ENCODE data around the gene PPP6R1. TPM values are rescaled to one million over a fixed set of nuclear protein-coding genes. Genes with fewer than 3 reads are reported as not detected.

Gene PPP6R1
- total RNA-seq, 1 experiment from 2014 or later: 172 TPM

DNA sequence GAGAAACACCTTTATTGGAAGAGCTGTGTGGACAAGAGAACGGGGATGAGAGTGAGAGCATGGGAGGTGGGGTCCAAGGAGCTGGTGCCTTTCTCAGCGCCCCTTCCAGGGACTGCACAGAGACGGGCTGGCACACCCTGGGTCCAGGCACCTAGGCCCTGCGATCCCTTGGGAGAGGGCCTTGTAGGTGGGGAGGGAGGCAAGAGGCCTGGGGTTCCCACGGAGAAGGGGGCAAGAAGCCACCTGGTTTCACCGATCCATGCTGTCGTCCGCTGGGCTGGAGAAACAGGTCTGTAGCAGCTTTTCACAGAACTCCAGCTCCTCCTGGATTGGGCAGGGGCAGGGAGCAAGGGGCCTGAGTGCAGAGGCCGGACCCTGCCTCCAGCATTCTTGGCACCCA is 3.5 kb upstream of the PPP6R1 start:
- no peak overlapping the region for H3K4me3 ChIP-seq (ENCODE audit: low read depth in 2 of 2, low read length in 2 of 2)
- no peaks in the 10 kb centered on the region for H3K9me3 ChIP-seq (ENCODE audit: control insufficient read depth, insufficient read depth, low read depth, low read length)
- no peak for ATAC-seq
- peaks cover 5% of the 10 kb centered on the region; the same call in 1 of the 2 replicates for H3K36me3 ChIP-seq (ENCODE audit: control insufficient read depth, insufficient read depth, low read length)
- no peak overlapping the region for H3K27ac ChIP-seq (ENCODE audit: low read length)
- DNase-seq (ENCODE audit: low read depth, low spot score): no peak
- in situ Hi-C loops (cut with HindIII; ENCODE audit: low pct_unique_long_range_greater_than_20kb, low sequenced_read_pairs): no loop called here
- BruUV-seq (replicated peaks): no TSS peak
- peaks cover 14% of the 10 kb centered on the region for H3K4me1 ChIP-seq (ENCODE audit: control insufficient read depth, insufficient read depth, low read length)
- TF ChIP-seq, protein P1, sequence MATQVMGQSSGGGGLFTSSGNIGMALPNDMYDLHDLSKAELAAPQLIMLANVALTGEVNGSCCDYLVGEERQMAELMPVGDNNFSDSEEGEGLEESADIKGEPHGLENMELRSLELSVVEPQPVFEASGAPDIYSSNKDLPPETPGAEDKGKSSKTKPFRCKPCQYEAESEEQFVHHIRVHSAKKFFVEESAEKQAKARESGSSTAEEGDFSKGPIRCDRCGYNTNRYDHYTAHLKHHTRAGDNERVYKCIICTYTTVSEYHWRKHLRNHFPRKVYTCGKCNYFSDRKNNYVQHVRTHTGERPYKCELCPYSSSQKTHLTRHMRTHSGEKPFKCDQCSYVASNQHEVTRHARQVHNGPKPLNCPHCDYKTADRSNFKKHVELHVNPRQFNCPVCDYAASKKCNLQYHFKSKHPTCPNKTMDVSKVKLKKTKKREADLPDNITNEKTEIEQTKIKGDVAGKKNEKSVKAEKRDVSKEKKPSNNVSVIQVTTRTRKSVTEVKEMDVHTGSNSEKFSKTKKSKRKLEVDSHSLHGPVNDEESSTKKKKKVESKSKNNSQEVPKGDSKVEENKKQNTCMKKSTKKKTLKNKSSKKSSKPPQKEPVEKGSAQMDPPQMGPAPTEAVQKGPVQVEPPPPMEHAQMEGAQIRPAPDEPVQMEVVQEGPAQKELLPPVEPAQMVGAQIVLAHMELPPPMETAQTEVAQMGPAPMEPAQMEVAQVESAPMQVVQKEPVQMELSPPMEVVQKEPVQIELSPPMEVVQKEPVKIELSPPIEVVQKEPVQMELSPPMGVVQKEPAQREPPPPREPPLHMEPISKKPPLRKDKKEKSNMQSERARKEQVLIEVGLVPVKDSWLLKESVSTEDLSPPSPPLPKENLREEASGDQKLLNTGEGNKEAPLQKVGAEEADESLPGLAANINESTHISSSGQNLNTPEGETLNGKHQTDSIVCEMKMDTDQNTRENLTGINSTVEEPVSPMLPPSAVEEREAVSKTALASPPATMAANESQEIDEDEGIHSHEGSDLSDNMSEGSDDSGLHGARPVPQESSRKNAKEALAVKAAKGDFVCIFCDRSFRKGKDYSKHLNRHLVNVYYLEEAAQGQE (IDR thresholded peaks at IDR 0.05; ENCODE audit: insufficient read depth in 1 of 2, low read depth in 2 of 2, low read length in 1 of 2): no peak
- TF ChIP-seq SIN3A (IDR thresholded peaks at IDR 0.05; ENCODE audit: borderline replicate concordance, insufficient read depth, low read depth, low read length): no peak
- no peak for TF ChIP-seq POLR2AphosphoS5 (IDR thresholded peaks at IDR 0.05; ENCODE audit: low read depth, low read length)
- TF ChIP-seq, protein P2, sequence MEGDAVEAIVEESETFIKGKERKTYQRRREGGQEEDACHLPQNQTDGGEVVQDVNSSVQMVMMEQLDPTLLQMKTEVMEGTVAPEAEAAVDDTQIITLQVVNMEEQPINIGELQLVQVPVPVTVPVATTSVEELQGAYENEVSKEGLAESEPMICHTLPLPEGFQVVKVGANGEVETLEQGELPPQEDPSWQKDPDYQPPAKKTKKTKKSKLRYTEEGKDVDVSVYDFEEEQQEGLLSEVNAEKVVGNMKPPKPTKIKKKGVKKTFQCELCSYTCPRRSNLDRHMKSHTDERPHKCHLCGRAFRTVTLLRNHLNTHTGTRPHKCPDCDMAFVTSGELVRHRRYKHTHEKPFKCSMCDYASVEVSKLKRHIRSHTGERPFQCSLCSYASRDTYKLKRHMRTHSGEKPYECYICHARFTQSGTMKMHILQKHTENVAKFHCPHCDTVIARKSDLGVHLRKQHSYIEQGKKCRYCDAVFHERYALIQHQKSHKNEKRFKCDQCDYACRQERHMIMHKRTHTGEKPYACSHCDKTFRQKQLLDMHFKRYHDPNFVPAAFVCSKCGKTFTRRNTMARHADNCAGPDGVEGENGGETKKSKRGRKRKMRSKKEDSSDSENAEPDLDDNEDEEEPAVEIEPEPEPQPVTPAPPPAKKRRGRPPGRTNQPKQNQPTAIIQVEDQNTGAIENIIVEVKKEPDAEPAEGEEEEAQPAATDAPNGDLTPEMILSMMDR (IDR thresholded peaks at IDR 0.05): no peak
- no peak for TF ChIP-seq TCF7L2 (IDR thresholded peaks at IDR 0.05; ENCODE audit: low read depth, low read length)
- ChIA-PET CTCF (no interaction called here), POLR2A (interaction anchor here (0.6 kb wide), 1 partner anchor 114 kb away, joined by 8 read pairs; no protein-coding TSS in a partner anchor)
- no peaks in the 10 kb centered on the region for H3K27me3 ChIP-seq (ENCODE audit: control insufficient read depth, insufficient read depth, low read length)
- intact Hi-C loops (cut with micrococcal nuclease; ENCODE audit: unreplicated experiment): no loop called here

DNA sequence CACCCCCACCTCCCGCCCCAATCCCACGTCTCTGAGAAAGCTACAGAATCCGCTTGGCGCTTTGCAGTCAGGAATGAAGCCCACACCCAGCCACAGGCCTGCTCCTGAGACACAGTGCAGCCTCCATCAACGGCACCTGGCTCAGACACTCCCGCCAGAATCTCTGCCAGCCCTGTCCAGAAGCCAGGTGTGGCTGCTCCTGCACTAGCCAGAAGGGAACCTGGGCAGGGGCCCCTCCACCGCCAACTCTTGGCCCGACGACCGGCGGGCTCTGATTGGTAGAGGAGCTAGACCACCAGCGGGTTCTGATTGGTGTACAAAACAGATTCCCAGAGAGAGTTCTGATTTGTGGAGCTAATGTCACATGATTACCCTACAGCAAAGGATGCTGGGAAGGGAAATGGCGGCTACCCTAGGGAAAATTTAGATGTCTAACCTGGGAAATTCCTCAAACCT is 2.9 kb upstream of the PPP6R1 start:
- in situ Hi-C loops (cut with HindIII; ENCODE audit: low pct_unique_long_range_greater_than_20kb, low sequenced_read_pairs) (no loop called here), intact Hi-C loops (cut with micrococcal nuclease; ENCODE audit: unreplicated experiment) (no loop called here)
- Histone ChIP-seq H3K27ac (ENCODE audit: low read length) (no peak overlapping the region), H3K4me3 (ENCODE audit: low read depth in 2 of 2, low read length in 2 of 2) (no peak overlapping the region), H3K4me1 (ENCODE audit: control insufficient read depth, insufficient read depth, low read length) (peaks cover 14% of the 10 kb centered on the region), H3K36me3 (ENCODE audit: control insufficient read depth, insufficient read depth, low read length) (peaks cover 5% of the 10 kb centered on the region; the same call in 1 of the 2 replicates), H3K9me3 (ENCODE audit: control insufficient read depth, insufficient read depth, low read depth, low read length) (no peaks in the 10 kb centered on the region), H3K27me3 (ENCODE audit: control insufficient read depth, insufficient read depth, low read length) (no peaks in the 10 kb centered on the region)
- TF ChIP-seq, protein P2 (IDR thresholded peaks at IDR 0.05): no peak
- no peak for TF ChIP-seq SIN3A (IDR thresholded peaks at IDR 0.05; ENCODE audit: borderline replicate concordance, insufficient read depth, low read depth, low read length)
- no peak for TF ChIP-seq POLR2AphosphoS5 (IDR thresholded peaks at IDR 0.05; ENCODE audit: low read depth, low read length)
- TF ChIP-seq, protein P1 (IDR thresholded peaks at IDR 0.05; ENCODE audit: insufficient read depth in 1 of 2, low read depth in 2 of 2, low read length in 1 of 2): no peak
- TF ChIP-seq TCF7L2 (IDR thresholded peaks at IDR 0.05; ENCODE audit: low read depth, low read length): no peak
- ChIA-PET CTCF (no interaction called here), POLR2A (interaction anchor here (0.6 kb wide), 1 partner anchor 114 kb away, joined by 8 read pairs; no protein-coding TSS in a partner anchor)
- DNase-seq (ENCODE audit: low read depth, low spot score) (no peak), ATAC-seq (no peak)
- no TSS peak for BruUV-seq (replicated peaks)

Measured in Panc1 (cell line).